Astrocyte (in vitro differentiated cells and primary cell): ENCODE measurements around the gene APOA4. TPM values are rescaled to one million over a fixed set of nuclear protein-coding genes. Genes with fewer than 3 reads are reported as not detected.

Source experiments
- DNase-seq: peaks from one replicate; pipeline ENCODE4 v3.0.0-alpha.2; 2010; ENCODE audit warnings: low read depth
- FAIRE-seq: peaks from 2 replicates; lab custom pipeline; 2011; peaks lifted over from hg19 to GRCh38; lab: Jason Lieb, UNC
- H2AFZ ChIP-seq: 2 replicates; pipeline ENCODE4 v1.6.0; 2012; ENCODE audit warnings: low read depth, low read length, inconsistent platforms
- H3K27ac ChIP-seq: 2 replicates; pipeline ENCODE4 v1.5.1; 2011; ENCODE audit warnings: low read depth, low read length, inconsistent platforms
- H3K27me3 ChIP-seq: 2 replicates; pipeline ENCODE4 v1.6.0; 2011; ENCODE audit warnings: low read length, inconsistent platforms; ENCODE audit not compliant: insufficient read depth
- H3K36me3 ChIP-seq: 2 replicates; pipeline ENCODE4 v1.5.1; 2011; ENCODE audit warnings: low read length, inconsistent platforms; ENCODE audit not compliant: insufficient read depth
- H3K4me1 ChIP-seq: 2 replicates; pipeline ENCODE4 v1.5.1; 2011; ENCODE audit warnings: low read length, inconsistent platforms; ENCODE audit not compliant: insufficient read depth
- H3K4me2 ChIP-seq: 2 replicates; pipeline ENCODE4 v1.6.0; 2012; ENCODE audit warnings: low read length, inconsistent platforms
- H3K4me3 ChIP-seq: 2 replicates; pipeline ENCODE4 v1.5.1; 2011; ENCODE audit warnings: low read depth, mild to moderate bottlenecking, low read length, inconsistent platforms; ENCODE audit not compliant: insufficient read depth
- H3K79me2 ChIP-seq: 2 replicates; pipeline ENCODE4 v1.6.0; 2012; ENCODE audit warnings: mild to moderate bottlenecking, low read length, inconsistent platforms; ENCODE audit not compliant: insufficient read depth
- H3K9ac ChIP-seq: 2 replicates; pipeline ENCODE4 v1.6.0; 2012; ENCODE audit warnings: mild to moderate bottlenecking, low read length, inconsistent platforms
- H3K9me3 ChIP-seq: 2 replicates; pipeline ENCODE4 v1.5.1; 2012; ENCODE audit warnings: low read depth, mild to moderate bottlenecking, low read length, inconsistent platforms; ENCODE audit not compliant: insufficient read depth
- H4K20me1 ChIP-seq: 2 replicates; pipeline ENCODE4 v1.6.0; 2012; ENCODE audit warnings: low read length, inconsistent platforms; ENCODE audit not compliant: insufficient read depth
- H3K27ac Mint-ChIP-seq: one replicate; pipeline ENCODE4 v1.8.0; 2021; ENCODE audit warnings: mild to moderate bottlenecking, mixed read lengths; ENCODE audit not compliant: unreplicated experiment
- H3K27me3 Mint-ChIP-seq: one replicate; pipeline ENCODE4 v1.8.0; 2021; ENCODE audit warnings: low read depth, mixed read lengths; ENCODE audit not compliant: unreplicated experiment
- H3K36me3 Mint-ChIP-seq: one replicate; pipeline ENCODE4 v1.8.0; 2021; ENCODE audit warnings: low read depth, mixed read lengths; ENCODE audit not compliant: unreplicated experiment
- H3K4me1 Mint-ChIP-seq: one replicate; pipeline ENCODE4 v1.8.0; 2021; ENCODE audit warnings: low read depth, mixed read lengths; ENCODE audit not compliant: unreplicated experiment
- H3K4me3 Mint-ChIP-seq: one replicate; pipeline ENCODE4 v1.8.0; 2021; ENCODE audit warnings: mild to moderate bottlenecking, moderate library complexity, mixed read lengths; ENCODE audit not compliant: unreplicated experiment
- H3K9me3 Mint-ChIP-seq: one replicate; pipeline ENCODE4 v1.8.0; 2021; ENCODE audit warnings: mild to moderate bottlenecking, mixed read lengths; ENCODE audit not compliant: unreplicated experiment
- EZH2 ChIP-seq: IDR thresholded peaks from 2 replicates; pipeline ENCODE4 v1.6.1; 2012; ENCODE audit warnings: mild to moderate bottlenecking, low read length, inconsistent platforms; ENCODE audit not compliant: insufficient read depth
- total RNA-seq: library from RNA; stranded (reverse); gene quantifications from 2 replicates; pipeline ENCODE4 v1.2.1, GENCODE V29; 2021
- TF ChIP-seq, protein P1 (sequence below): IDR thresholded peaks from 2 replicates; pipeline ENCODE4 v1.5.1; 2011; ENCODE audit warnings: low read depth, mild to moderate bottlenecking, inconsistent platforms, low read length, moderate library complexity; ENCODE audit not compliant: insufficient read depth

APOA4 gene
- total RNA-seq, 1 donor from 2014 or later = not detected

- H3K36me3 Mint-ChIP-seq = peaks cover 4% of the 10 kb centered on the region
- peaks cover under 1% of the 10 kb centered on the region for H3K36me3 ChIP-seq
- H3K27ac ChIP-seq = no peak within 1 kb of the TSS
- H4K20me1 ChIP-seq = peaks cover 3% of the 10 kb centered on the region
- no peak within 1 kb of the TSS for H3K27ac Mint-ChIP-seq
- H3K27me3 ChIP-seq = no peaks in the 10 kb centered on the region
- no peaks in the 10 kb centered on the region for H3K9me3 ChIP-seq
- peaks cover 17% of the 10 kb centered on the region for H3K4me1 Mint-ChIP-seq
- peaks cover 13% of the 10 kb centered on the region for H3K27me3 Mint-ChIP-seq
- H3K4me2 ChIP-seq = peak within 1 kb of the TSS; percentile 45
- peaks cover 27% of the 10 kb centered on the region for H3K4me1 ChIP-seq
- peak within 1 kb of the TSS; percentile 54 for H2AFZ ChIP-seq
- DNase-seq = no peak
- H3K79me2 ChIP-seq = peaks cover 9% of the 10 kb centered on the region
- H3K9ac ChIP-seq = no peak within 1 kb of the TSS
- no peak within 1 kb of the TSS for H3K4me3 Mint-ChIP-seq
- no peaks in the 10 kb centered on the region for H3K9me3 Mint-ChIP-seq
- no peak within 1 kb of the TSS for H3K4me3 ChIP-seq
- TF ChIP-seq, protein P1, sequence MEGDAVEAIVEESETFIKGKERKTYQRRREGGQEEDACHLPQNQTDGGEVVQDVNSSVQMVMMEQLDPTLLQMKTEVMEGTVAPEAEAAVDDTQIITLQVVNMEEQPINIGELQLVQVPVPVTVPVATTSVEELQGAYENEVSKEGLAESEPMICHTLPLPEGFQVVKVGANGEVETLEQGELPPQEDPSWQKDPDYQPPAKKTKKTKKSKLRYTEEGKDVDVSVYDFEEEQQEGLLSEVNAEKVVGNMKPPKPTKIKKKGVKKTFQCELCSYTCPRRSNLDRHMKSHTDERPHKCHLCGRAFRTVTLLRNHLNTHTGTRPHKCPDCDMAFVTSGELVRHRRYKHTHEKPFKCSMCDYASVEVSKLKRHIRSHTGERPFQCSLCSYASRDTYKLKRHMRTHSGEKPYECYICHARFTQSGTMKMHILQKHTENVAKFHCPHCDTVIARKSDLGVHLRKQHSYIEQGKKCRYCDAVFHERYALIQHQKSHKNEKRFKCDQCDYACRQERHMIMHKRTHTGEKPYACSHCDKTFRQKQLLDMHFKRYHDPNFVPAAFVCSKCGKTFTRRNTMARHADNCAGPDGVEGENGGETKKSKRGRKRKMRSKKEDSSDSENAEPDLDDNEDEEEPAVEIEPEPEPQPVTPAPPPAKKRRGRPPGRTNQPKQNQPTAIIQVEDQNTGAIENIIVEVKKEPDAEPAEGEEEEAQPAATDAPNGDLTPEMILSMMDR = no peak
- TF ChIP-seq EZH2 = no peak
- no peak for FAIRE-seq
These were observed 31.3 kb downstream of the APOA4 start, which contains the start of gene APOA5 for GRCh38 chr11:116791813-116792143. APOA5 (minus strand) TSS chr11:116791879; CDS start chr11:116791860, 19 bp downstream.

DNA sequence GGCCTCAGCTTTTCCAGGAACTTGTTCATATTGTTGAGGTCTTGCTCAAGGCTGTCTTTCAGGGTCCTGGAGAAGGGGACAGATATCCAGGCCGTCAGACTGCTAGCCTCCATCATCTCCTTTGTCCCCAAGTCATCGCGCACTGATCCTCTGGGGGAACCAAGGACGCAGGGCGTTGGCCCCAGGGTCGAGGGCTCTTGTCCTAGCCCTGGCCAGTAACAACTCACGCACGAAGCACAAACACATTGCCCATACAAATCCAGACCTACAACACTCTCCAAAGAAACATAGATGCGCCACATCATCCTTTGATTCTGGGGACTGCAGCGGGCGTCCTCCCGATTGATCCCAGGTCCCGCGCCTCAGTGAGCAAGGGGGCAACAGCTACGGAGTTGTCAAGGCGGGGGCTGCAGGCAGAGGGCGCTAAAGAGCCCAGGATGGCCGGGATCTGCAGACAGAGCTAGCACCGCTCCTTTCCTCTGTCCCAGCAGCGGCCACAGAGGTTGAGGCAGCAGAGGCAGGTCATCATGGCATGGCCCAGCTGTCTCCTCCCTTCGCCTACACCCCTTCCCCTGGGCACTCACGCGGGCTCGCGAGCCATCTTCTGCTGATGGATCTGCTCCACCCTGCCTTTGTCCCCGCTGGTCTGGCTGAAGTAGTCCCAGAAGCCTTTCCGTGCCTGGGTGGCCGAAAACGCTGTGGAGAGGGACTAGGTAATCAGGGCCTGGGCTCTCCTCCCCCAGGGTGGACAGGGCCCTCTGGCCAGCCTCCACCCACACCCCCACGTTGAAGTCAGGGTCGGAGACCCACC is 31.9 kb downstream of the APOA4 start:
- Histone ChIP-seq H3K4me2 (peak overlapping the region; percentile 45), H2AFZ (peak overlapping the region; percentile 54)
- H3K27me3 Mint-ChIP-seq = peaks cover 13% of the 10 kb centered on the region

More for the DNA sequence above, 31.9 kb downstream of the APOA4 start:
- Mint-ChIP-seq H3K36me3 (peaks cover 4% of the 10 kb centered on the region), H3K9me3 (no peaks in the 10 kb centered on the region), H3K4me3 (no peak overlapping the region), H3K27ac (no peak overlapping the region), H3K4me1 (peaks cover 21% of the 10 kb centered on the region)
- no peaks in the 10 kb centered on the region for H3K9me3 ChIP-seq
- TF ChIP-seq EZH2 = no peak
- TF ChIP-seq, protein P1 = peak; percentile 66
- peaks cover 28% of the 10 kb centered on the region for H3K4me1 ChIP-seq
- no peaks in the 10 kb centered on the region for H3K27me3 ChIP-seq
- H4K20me1 ChIP-seq = peaks cover 9% of the 10 kb centered on the region
- no peak for DNase-seq
- no peak overlapping the region for H3K4me3 ChIP-seq
- no peak overlapping the region for H3K27ac ChIP-seq
- no peak overlapping the region for H3K9ac ChIP-seq
- peaks cover 6% of the 10 kb centered on the region for H3K36me3 ChIP-seq
- H3K79me2 ChIP-seq = peaks cover 15% of the 10 kb centered on the region
- FAIRE-seq = no peak
